Activated naive CD8-positive, alpha-beta T cell (primary cell): ENCODE results near the gene FBXW9.
"Not testable (repeated sequence)": the region's sequence is repeated elsewhere in the genome, so short reads cannot be mapped to it uniquely, and the experiment has no call there.

Experiments
- H3K27ac Mint-ChIP-seq: one replicate; pipeline ENCODE4 v1.8.0; 2021; ENCODE audit warnings: mixed read lengths
- H3K27me3 Mint-ChIP-seq: one replicate; pipeline ENCODE4 v1.8.0; 2021; ENCODE audit warnings: mixed read lengths
- H3K36me3 Mint-ChIP-seq: one replicate; pipeline ENCODE4 v1.8.0; 2021; ENCODE audit warnings: mixed read lengths
- H3K4me1 Mint-ChIP-seq: one replicate; pipeline ENCODE4 v1.8.0; 2021; ENCODE audit warnings: low read depth, mixed read lengths
- H3K4me3 Mint-ChIP-seq: one replicate; pipeline ENCODE4 v1.8.0; 2021; ENCODE audit warnings: mild to moderate bottlenecking, mixed read lengths
- H3K9me3 Mint-ChIP-seq: one replicate; pipeline ENCODE4 v1.8.0; 2021; ENCODE audit warnings: low read depth, mixed read lengths

FBXW9 gene

GRCh38 chr19:12701596-12702282, 5.3 kb upstream of the FBXW9 start:
- Mint-ChIP-seq H3K4me3 (no peak overlapping the region), H3K9me3 (no peaks in the 10 kb centered on the region), H3K36me3 (peaks cover 9% of the 10 kb centered on the region), H3K27ac (no peak overlapping the region), H3K4me1 (peaks cover 5% of the 10 kb centered on the region), H3K27me3 (no peaks in the 10 kb centered on the region)

GRCh38 chr19:12698138-12698537, 1.7 kb upstream of the FBXW9 start:
- Mint-ChIP-seq H3K27ac (peak overlapping the region; percentile 84), H3K36me3 (peaks cover 6% of the 10 kb centered on the region)

GRCh38 chr19:12697425-12697824, 994 bp upstream of the FBXW9 start:
- H3K9me3 Mint-ChIP-seq, H3K36me3 Mint-ChIP-seq, H3K4me1 Mint-ChIP-seq, H3K27me3 Mint-ChIP-seq, H3K27ac Mint-ChIP-seq: not testable (repeated sequence)
- H3K4me3 Mint-ChIP-seq: peak overlapping the region; percentile 51

More at GRCh38 chr19:12698138-12698537, 1.7 kb upstream of the FBXW9 start:
- H3K9me3 Mint-ChIP-seq: no peaks in the 10 kb centered on the region
- no peaks in the 10 kb centered on the region for H3K27me3 Mint-ChIP-seq
- peak overlapping the region; percentile 76 for H3K4me3 Mint-ChIP-seq
- H3K4me1 Mint-ChIP-seq: peaks cover 9% of the 10 kb centered on the region

GRCh38 chr19:12695997-12696365, 450 bp downstream of the FBXW9 start:
- peak overlapping the region; percentile 66 for H3K27ac Mint-ChIP-seq

GRCh38 chr19:12695514-12695913, 917 bp downstream of the FBXW9 start:
- Mint-ChIP-seq H3K27me3 (no peaks in the 10 kb centered on the region), H3K9me3 (no peaks in the 10 kb centered on the region), H3K27ac (peak overlapping the region; percentile 66), H3K36me3 (peaks cover 5% of the 10 kb centered on the region), H3K4me1 (peaks cover 9% of the 10 kb centered on the region), H3K4me3 (peak overlapping the region; percentile 78)

More at GRCh38 chr19:12695997-12696365, 450 bp downstream of the FBXW9 start:
- H3K27me3 Mint-ChIP-seq: no peaks in the 10 kb centered on the region
- no peaks in the 10 kb centered on the region for H3K9me3 Mint-ChIP-seq
- H3K4me1 Mint-ChIP-seq: peaks cover 9% of the 10 kb centered on the region
- peaks cover 5% of the 10 kb centered on the region for H3K36me3 Mint-ChIP-seq
- peak overlapping the region; percentile 89 for H3K4me3 Mint-ChIP-seq

- Mint-ChIP-seq H3K27me3 (no peaks in the 10 kb centered on the region), H3K4me1 (peaks cover 9% of the 10 kb centered on the region), H3K27ac (no peak overlapping the region), H3K9me3 (no peaks in the 10 kb centered on the region), H3K36me3 (peaks cover 5% of the 10 kb centered on the region), H3K4me3 (peak overlapping the region; percentile 78)
Measured at GRCh38 chr19:12695096-12695495, 1.3 kb downstream of the FBXW9 start.

GRCh38 chr19:12694641-12695040, 1.8 kb downstream of the FBXW9 start:
- Mint-ChIP-seq H3K27ac (no peak overlapping the region), H3K36me3 (peaks cover 5% of the 10 kb centered on the region)

GRCh38 chr19:12692960-12693359, 3.5 kb downstream of the FBXW9 start:
- Mint-ChIP-seq H3K27ac (no peak overlapping the region), H3K4me1 (peaks cover 6% of the 10 kb centered on the region), H3K36me3 (no peaks in the 10 kb centered on the region), H3K27me3 (no peaks in the 10 kb centered on the region), H3K4me3 (no peak overlapping the region), H3K9me3 (no peaks in the 10 kb centered on the region)

More at GRCh38 chr19:12694641-12695040, 1.8 kb downstream of the FBXW9 start:
- no peaks in the 10 kb centered on the region for H3K9me3 Mint-ChIP-seq
- peak overlapping the region; percentile 78 for H3K4me3 Mint-ChIP-seq
- H3K4me1 Mint-ChIP-seq: peaks cover 9% of the 10 kb centered on the region
- no peaks in the 10 kb centered on the region for H3K27me3 Mint-ChIP-seq

- H3K4me1 Mint-ChIP-seq: no peaks in the 10 kb centered on the region
- no peak overlapping the region for H3K4me3 Mint-ChIP-seq
- no peak overlapping the region for H3K27ac Mint-ChIP-seq
- H3K36me3 Mint-ChIP-seq: no peaks in the 10 kb centered on the region
- H3K27me3 Mint-ChIP-seq: no peaks in the 10 kb centered on the region
- H3K9me3 Mint-ChIP-seq: no peaks in the 10 kb centered on the region
Measured at GRCh38 chr19:12689581-12690216, 6.7 kb downstream of the FBXW9 start.

GRCh38 chr19:12689012-12689411, 7.4 kb downstream of the FBXW9 start:
- Mint-ChIP-seq H3K27me3 (no peaks in the 10 kb centered on the region), H3K4me1 (no peaks in the 10 kb centered on the region), H3K9me3 (no peaks in the 10 kb centered on the region), H3K4me3 (no peak overlapping the region), H3K27ac (no peak overlapping the region), H3K36me3 (no peaks in the 10 kb centered on the region)

- H3K9me3 Mint-ChIP-seq: no peaks in the 10 kb centered on the region
- H3K27me3 Mint-ChIP-seq: no peaks in the 10 kb centered on the region
- no peak within 1 kb of the TSS for H3K4me3 Mint-ChIP-seq
- no peaks in the 10 kb centered on the region for H3K36me3 Mint-ChIP-seq
- no peak within 1 kb of the TSS for H3K27ac Mint-ChIP-seq
- H3K4me1 Mint-ChIP-seq: no peaks in the 10 kb centered on the region
Measured at GRCh38 chr19:12687496-12688196, 8.8 kb downstream of the FBXW9 start, which contains the start of gene GNG14. Gene GNG14 (plus strand): TSS chr19:12687998. CDS start chr19:12688049, 51 bp downstream.

- peaks cover 5% of the 10 kb centered on the region for H3K4me1 Mint-ChIP-seq
- peaks cover 3% of the 10 kb centered on the region for H3K36me3 Mint-ChIP-seq
- no peak overlapping the region for H3K4me3 Mint-ChIP-seq
- H3K27me3 Mint-ChIP-seq: no peaks in the 10 kb centered on the region
- no peaks in the 10 kb centered on the region for H3K9me3 Mint-ChIP-seq
- no peak overlapping the region for H3K27ac Mint-ChIP-seq
Measured at GRCh38 chr19:12685831-12686230, 10.6 kb downstream of the FBXW9 start.

- no peaks in the 10 kb centered on the region for H3K9me3 Mint-ChIP-seq
- peaks cover 25% of the 10 kb centered on the region for H3K4me1 Mint-ChIP-seq
- peaks cover 5% of the 10 kb centered on the region for H3K36me3 Mint-ChIP-seq
- no peaks in the 10 kb centered on the region for H3K27me3 Mint-ChIP-seq
- H3K27ac Mint-ChIP-seq: peak within 1 kb of the TSS; percentile 90
- peak within 1 kb of the TSS; percentile 93 for H3K4me3 Mint-ChIP-seq
Measured at GRCh38 chr19:12681074-12681987, 15.1 kb downstream of the FBXW9 start, which contains the start of gene DHPS. Gene DHPS (minus strand): TSS chr19:12681880. CDS start chr19:12681766, 114 bp downstream.

- Mint-ChIP-seq H3K9me3 (no peaks in the 10 kb centered on the region), H3K27me3 (no peaks in the 10 kb centered on the region), H3K4me1 (peaks cover 27% of the 10 kb centered on the region), H3K27ac (no peak overlapping the region), H3K4me3 (peak overlapping the region; percentile 93), H3K36me3 (peaks cover 5% of the 10 kb centered on the region)
Measured at GRCh38 chr19:12680034-12680433, 16.4 kb downstream of the FBXW9 start.
